HepG2 (cell line): ENCODE results near the gene TAMALIN. TPM values are rescaled to one million over a fixed set of nuclear protein-coding genes. Genes with fewer than 3 reads are reported as not detected.

Experiments used
- ATAC-seq: fragments of 200-7000 bp; cut with Tn5 transposase; 3 replicates; pipeline ENCODE4 v1.9.1; 2020; ENCODE audit warnings: mild to moderate bottlenecking, moderate library complexity
- BruUV-seq: library from RNA; stranded (reverse); fragments of 400-500 nt; replicated peaks from 2 replicates; lab custom pipeline; 2021; lab: Mats Ljungman, UMichigan
- CTCF ChIA-PET: fragments of 300-600 bp; formaldehyde crosslinking; extraction: SDS; loops from one replicate; lab custom pipeline; 2021; ENCODE audit warnings: low total read pairs, inconsistent platforms, low intra/inter-chr PET ratio; lab: Yijun Ruan, JAX
- POLR2A ChIA-PET: fragments of 350-600 bp; sonication (Branson Sonifier 250); formaldehyde crosslinking; loops from one replicate; lab custom pipeline; 2020; ENCODE audit warnings: antibody characterized with exemption, inconsistent platforms; lab: Yijun Ruan, JAX
- DNase-seq: peaks from one replicate; pipeline ENCODE4 v3.0.0-alpha.2; 2015; ENCODE audit warnings: low spot score
- FAIRE-seq: peaks from 3 replicates; lab custom pipeline; 2011; peaks lifted over from hg19 to GRCh38; lab: Jason Lieb, UNC
- H2AFZ ChIP-seq: one replicate; pipeline ENCODE4 v1.6.1; 2011; ENCODE audit warnings: low read length, inconsistent platforms
- H3K27ac ChIP-seq: fragments of 300-600 bp; 3 replicates; pipeline ENCODE4 v1.8.0; 2011; ENCODE audit warnings: mixed run types, mild to moderate bottlenecking, mixed read lengths, low read length, inconsistent platforms; ENCODE audit not compliant: insufficient read depth; ENCODE audit errors: extremely low read length
- H3K27me3 ChIP-seq, 2 experiments: fragments of 200-600 bp in 1 of 2; 2 replicates in 1 of 2; 3 replicates in 1 of 2; pipeline versions ENCODE4 v1.6.0 to v1.8.0; 2011; ENCODE audit warnings: low read length in 2 of 2, mild to moderate bottlenecking in 2 of 2, moderate library complexity in 2 of 2, inconsistent platforms in 1 of 2; ENCODE audit not compliant: insufficient read depth in 2 of 2, control insufficient read depth in 1 of 2
- H3K36me3 ChIP-seq, 2 experiments: fragments of 200-600 bp in 1 of 2; replicated peaks in 1 of 2; 2 replicates in 1 of 2; 3 replicates in 1 of 2; pipeline versions ENCODE4 v1.5.1 to v1.8.0; 2011; ENCODE audit warnings: low read length in 2 of 2, inconsistent platforms in 1 of 2; ENCODE audit not compliant: insufficient read depth in 2 of 2, control insufficient read depth in 1 of 2
- H3K4me1 ChIP-seq: 2 replicates; pipeline ENCODE4 v1.5.1; 2012; ENCODE audit warnings: low read length, inconsistent platforms; ENCODE audit not compliant: insufficient read depth
- H3K4me2 ChIP-seq: 2 replicates; pipeline ENCODE4 v1.6.0; 2011; ENCODE audit warnings: low read depth, low read length, inconsistent platforms
- H3K4me3 ChIP-seq, 3 experiments: fragments of 200-600 bp in 1 of 3; sonication (generic), shearing (Covaris generic) in 1 of 3; replicated peaks in 1 of 3; 2 replicates each; pipeline ENCODE4 v1.5.1; 2011 to 2016; ENCODE audit warnings: low read length in 3 of 3, inconsistent platforms in 2 of 3, low read depth in 2 of 3, mild to moderate bottlenecking in 2 of 3, control low read depth in 1 of 3, mixed read lengths in 1 of 3; ENCODE audit not compliant: insufficient read depth in 1 of 3
- H3K79me2 ChIP-seq: one replicate; pipeline ENCODE4 v1.6.1; 2011; ENCODE audit warnings: low read length, inconsistent platforms; ENCODE audit not compliant: insufficient read depth
- H3K9ac ChIP-seq: 2 replicates; pipeline ENCODE4 v1.6.0; 2011; ENCODE audit warnings: mild to moderate bottlenecking, low read depth, low read length, inconsistent platforms; ENCODE audit not compliant: insufficient read depth
- H3K9me3 ChIP-seq: 2 replicates; pipeline ENCODE4 v1.5.1; 2012; ENCODE audit warnings: mild to moderate bottlenecking, low read length
- H4K20me1 ChIP-seq: 2 replicates; pipeline ENCODE4 v1.6.0; 2011; ENCODE audit warnings: inconsistent platforms, mild to moderate bottlenecking, low read length, moderate library complexity; ENCODE audit not compliant: insufficient read depth
- ATF7-NPFF ChIP-seq: sonication (generic); formaldehyde crosslinking; IDR thresholded peaks from 2 replicates; pipeline ENCODE4 v1.8.1; 2023; ENCODE audit warnings: mild to moderate bottlenecking, low read depth, missing genetic modification reagents, moderate library complexity
- CHD2 ChIP-seq: IDR thresholded peaks from 2 replicates; pipeline ENCODE4 v1.6.1; 2011; ENCODE audit warnings: low read depth, low read length, improper control_type of control experiment
- ETV6 ChIP-seq: sonication (generic); formaldehyde crosslinking; conservative IDR thresholded peaks from 2 replicates; pipeline ENCODE4 v1.4.0; 2020; ENCODE audit warnings: missing genetic modification reagents
- HNRNPL ChIP-seq: fragments of 200-400 bp; formaldehyde crosslinking; IDR thresholded peaks from 2 replicates; pipeline ENCODE4 v1.6.1; 2017; ENCODE audit warnings: mild to moderate bottlenecking, low read depth, low read length
- MAFF ChIP-seq: IDR thresholded peaks from 2 replicates; pipeline ENCODE4 v1.6.1; 2011; ENCODE audit warnings: low read depth, low read length, improper control_type of control experiment
- MAFK ChIP-seq, 2 experiments: IDR thresholded peaks in 1 of 2; conservative IDR thresholded peaks in 1 of 2; 2 replicates each; pipeline ENCODE4 v1.6.1; 2011; ENCODE audit warnings: improper control_type of control experiment in 2 of 2, low read length in 2 of 2
- MIER3 ChIP-seq: IDR thresholded peaks from 2 replicates; pipeline ENCODE4 v1.6.1; 2016; ENCODE audit warnings: missing compliant biosample characterization, borderline replicate concordance
- MXI1 ChIP-seq: IDR thresholded peaks from 3 replicates; pipeline ENCODE4 v1.6.1; 2012; ENCODE audit warnings: low read depth, low read length, inconsistent platforms, borderline replicate concordance
- NCOR1 ChIP-seq: fragments of 200-600 bp; sonication (generic); IDR thresholded peaks from 2 replicates; pipeline ENCODE4 v1.7.0; 2017; ENCODE audit warnings: antibody characterized with exemption, low read length, borderline replicate concordance
- NFE2L1 ChIP-seq: sonication (generic); formaldehyde crosslinking; IDR thresholded peaks from 2 replicates; pipeline ENCODE4 v1.4.0; 2020; ENCODE audit warnings: missing genetic modification reagents, mild to moderate bottlenecking, borderline replicate concordance
- SMYD3 ChIP-seq: sonication (generic); formaldehyde crosslinking; IDR thresholded peaks from 2 replicates; pipeline ENCODE4 v1.8.1; 2023; ENCODE audit warnings: mild to moderate bottlenecking, missing genetic modification reagents
- ZBTB7A ChIP-seq: sonication (generic); formaldehyde crosslinking; IDR thresholded peaks from 2 replicates; pipeline ENCODE4 v1.8.0; 2022; ENCODE audit warnings: mild to moderate bottlenecking, missing genetic modification reagents
- ZNF354B ChIP-seq: sonication (generic); formaldehyde crosslinking; IDR thresholded peaks from 2 replicates; pipeline ENCODE4 v1.8.0; 2022; ENCODE audit warnings: mild to moderate bottlenecking, missing genetic modification reagents
- ZNF446 ChIP-seq: sonication (generic); formaldehyde crosslinking; IDR thresholded peaks from 2 replicates; pipeline ENCODE4 v1.5.0; 2020; ENCODE audit warnings: mild to moderate bottlenecking, missing genetic modification reagents
- ZNF672 ChIP-seq: sonication (generic); formaldehyde crosslinking; IDR thresholded peaks from 2 replicates; pipeline ENCODE4 v1.8.1; 2022; ENCODE audit warnings: missing genetic modification reagents
- ZNF691 ChIP-seq: sonication (generic); formaldehyde crosslinking; IDR thresholded peaks from 2 replicates; pipeline ENCODE4 v1.4.0; 2020; ENCODE audit warnings: missing genetic modification reagents, low read depth, mild to moderate bottlenecking, borderline replicate concordance
- ZNF839 ChIP-seq: sonication (generic); formaldehyde crosslinking; IDR thresholded peaks from 2 replicates; pipeline ENCODE4 v1.4.0; 2020; ENCODE audit warnings: missing genetic modification reagents, mild to moderate bottlenecking, borderline replicate concordance
- ZSCAN29 ChIP-seq: sonication (generic); formaldehyde crosslinking; conservative IDR thresholded peaks from 2 replicates; pipeline ENCODE4 v1.4.0; 2020; ENCODE audit warnings: mild to moderate bottlenecking, missing genetic modification reagents
- WGBS: methylation state at CpG from one replicate; pipeline ENCODE4 v1.1.6; 2017; ENCODE audit warnings: low lambda C conversion rate; 5-methylcytosine and 5-hydroxymethylcytosine counted together
- in situ Hi-C: cut with HindIII; loops from 2 replicates; pipeline ENCODE4 v1.10.0; 2017; ENCODE audit warnings: low pct_unique_long_range_greater_than_20kb; ENCODE audit not compliant: extremely low pct_ligation_motif_present
- intact Hi-C: fragments of 100-400 bp; cut with micrococcal nuclease; formaldehyde crosslinking; loops from one replicate; pipeline ENCODE4 v1.10.0; 2022; ENCODE audit not compliant: unreplicated experiment
- polyA plus RNA-seq, 8 experiments: library from polyadenylated mRNA; depleted of rRNA in 3 of 8; stranded (reverse) in 7 of 8; unstranded in 1 of 8; fragments of >200 nt; fragmentation: Illumina TruSeq in 4 of 8; extraction: Trizol in 4 of 8; gene quantifications; 2 replicates each; pipeline versions ENCODE4 v1.2.1 to v1.2.3, GENCODE V29; 2011 to 2016; ENCODE audit warnings: low read depth in 4 of 8, missing spikeins in 1 of 8, mixed read lengths in 1 of 8; ENCODE audit not compliant: insufficient read depth in 1 of 8
- total RNA-seq, 5 experiments: library from RNA; depleted of rRNA; stranded (reverse); fragments of >200 nt; fragmentation: Illumina TruSeq; extraction: Trizol; gene quantifications; 2 replicates each; pipeline ENCODE4 v1.2.3, GENCODE V29; 2016; ENCODE audit warnings: low read depth in 1 of 5
- TF ChIP-seq, protein P1 (sequence below): IDR thresholded peaks from 2 replicates; pipeline ENCODE4 v1.6.1; 2016

TAMALIN gene
- total and polyA plus RNA-seq, 2 of the 13 experiments (the other 11 are each of a cell fraction or from before 2014, with no cell fraction given), result 2.9 to 10.9 TPM

DNA sequence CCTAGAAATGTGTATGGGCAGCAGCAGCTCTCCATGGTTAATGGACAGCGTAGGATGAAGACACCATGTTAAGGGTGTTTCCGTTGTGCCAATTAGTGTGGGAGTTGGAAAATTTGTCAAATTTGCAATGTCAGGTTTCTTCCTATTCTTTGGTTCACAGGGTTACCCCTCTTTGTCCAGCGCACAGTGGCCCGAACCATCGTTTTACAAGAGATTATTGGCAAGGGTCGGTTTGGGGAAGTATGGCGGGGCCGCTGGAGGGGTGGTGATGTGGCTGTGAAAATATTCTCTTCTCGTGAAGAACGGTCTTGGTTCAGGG lies 26.0 kb upstream of the TAMALIN start:
- Histone ChIP-seq H3K27ac (no peak overlapping the region), H3K36me3 (peaks cover 26 to 50% of the 10 kb centered on the region in 2 experiments), H3K4me1 (peaks cover 26% of the 10 kb centered on the region), H3K27me3 (no peaks in the 10 kb centered on the region), H3K4me2 (no peak overlapping the region), H4K20me1 (no peaks in the 10 kb centered on the region), H3K9me3 (no peaks in the 10 kb centered on the region), H2AFZ (no peak overlapping the region), H3K9ac (no peak overlapping the region), H3K79me2 (no peaks in the 10 kb centered on the region), H3K4me3 (no peak overlapping the region)
- intact Hi-C loops, result loop anchor here (1.0 to 5.0 kb wide), 4 partner anchors 28 to 85 kb away; no protein-coding TSS in a partner anchor
- CTCF ChIA-PET, result interaction anchor here (1.1 to 2.5 kb wide), 4 partner anchors 54 to 89 kb away, joined by 4 to 36 read pairs (median 12); no protein-coding TSS in a partner anchor
- ATAC-seq (no peak), FAIRE-seq (no peak), DNase-seq (no peak)
- in situ Hi-C loops, result loop anchor here (10.0 kb wide), 1 partner anchor 86 kb away; no protein-coding TSS in a partner anchor
- POLR2A ChIA-PET, result no interaction called here
- 98% methylated on average over 10 of the region's 10 CpGs for WGBS
- BruUV-seq, result no TSS peak
- TF ChIP-seq ATF7-NPFF, result no peak
- TF ChIP-seq MAFK (conservative IDR thresholded peaks at IDR 0.05 in 1 of 2, IDR thresholded peaks at IDR 0.05 in 1 of 2; ENCODE audit: low read length in 2 of 2), result peak; percentile 17 to 59; a peak in 3 of 4 replicates
- TF ChIP-seq NCOR1, result no peak
- no peak for TF ChIP-seq ZNF446 (CRISPR knock-in tag)
- no peak for TF ChIP-seq SMYD3 (CRISPR knock-in tag)
- TF ChIP-seq ZNF354B (CRISPR knock-in tag), result no peak
- TF ChIP-seq MAFF, result 0 out of 2 replicates have a peak, but pooled peaks have one; percentile 11

- no TSS peak for BruUV-seq
- intact Hi-C loops, result loop anchor here (5.0 kb wide), 1 partner anchor 42 kb away; no protein-coding TSS in a partner anchor
- peaks cover 21 to 62% of the 10 kb centered on the region in 2 experiments for H3K36me3 ChIP-seq
- H3K27me3 ChIP-seq, result no peaks in the 10 kb centered on the region
- FAIRE-seq (no peak), ATAC-seq (no peak), DNase-seq (no peak)
- 95% methylated on average over 4 of the region's 6 CpGs for WGBS
- H3K4me3 ChIP-seq, result no peak overlapping the region
- no peak overlapping the region for H2AFZ ChIP-seq
- no peak overlapping the region for H3K27ac ChIP-seq
- H3K79me2 ChIP-seq, result no peaks in the 10 kb centered on the region
- no peaks in the 10 kb centered on the region for H3K4me1 ChIP-seq
- H3K4me2 ChIP-seq, result no peak overlapping the region
- POLR2A ChIA-PET, result no interaction called here
- CTCF ChIA-PET, result no interaction called here
- in situ Hi-C loops, result loop anchor here (10.0 kb wide), 1 partner anchor 90 kb away; no protein-coding TSS in a partner anchor
- no peaks in the 10 kb centered on the region for H3K9me3 ChIP-seq
- no peak overlapping the region for H3K9ac ChIP-seq
- H4K20me1 ChIP-seq, result no peaks in the 10 kb centered on the region
- TF ChIP-seq ZNF839 (CRISPR knock-in tag) (no peak), MIER3 (no peak), NFE2L1 (CRISPR knock-in tag) (no peak), ZSCAN29 (CRISPR knock-in tag) (no peak), ZNF672 (CRISPR knock-in tag) (no peak), CHD2 (no peak), ZNF691 (CRISPR knock-in tag) (no peak), ETV6 (CRISPR knock-in tag) (no peak), ZBTB7A (CRISPR knock-in tag) (no peak), MXI1 (no peak), HNRNPL (no peak)
- TF ChIP-seq, protein P1, sequence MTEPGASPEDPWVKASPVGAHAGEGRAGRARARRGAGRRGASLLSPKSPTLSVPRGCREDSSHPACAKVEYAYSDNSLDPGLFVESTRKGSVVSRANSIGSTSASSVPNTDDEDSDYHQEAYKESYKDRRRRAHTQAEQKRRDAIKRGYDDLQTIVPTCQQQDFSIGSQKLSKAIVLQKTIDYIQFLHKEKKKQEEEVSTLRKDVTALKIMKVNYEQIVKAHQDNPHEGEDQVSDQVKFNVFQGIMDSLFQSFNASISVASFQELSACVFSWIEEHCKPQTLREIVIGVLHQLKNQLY (CRISPR knock-in tag), result no peak
Observed at GRCh38 chr12:51984657-51985056, 22.1 kb upstream of the TAMALIN start.
